Astrocyte (in vitro differentiated cells and primary cell): ENCODE measurements around the gene ACKR3.

ENCODE experiments used
- CTCF ChIP-seq: IDR thresholded peaks from 2 replicates; pipeline ENCODE4 v1.5.1; 2011; ENCODE audit warnings: low read depth, mild to moderate bottlenecking, inconsistent platforms, low read length, moderate library complexity; ENCODE audit not compliant: insufficient read depth
- EZH2 ChIP-seq: IDR thresholded peaks from 2 replicates; pipeline ENCODE4 v1.6.1; 2012; ENCODE audit warnings: mild to moderate bottlenecking, low read length, inconsistent platforms; ENCODE audit not compliant: insufficient read depth

GRCh38 chr2:236607471-236608187, 38.0 kb downstream of the ACKR3 start:
- TF ChIP-seq CTCF (peak; percentile 8), EZH2 (no peak)
